Measurements from ENCODE around the gene PRDX1. TPM values are rescaled to one million over a fixed set of nuclear protein-coding genes. Genes with fewer than 3 reads are reported as not detected.
"Not testable (repeated sequence)": the region's sequence is repeated elsewhere in the genome, so short reads cannot be mapped to it uniquely, and the experiment has no call there.

Gene PRDX1
- total RNA-seq, 6 experiments from 2014 or later: 315 to 672 (median 358) TPM

- Histone ChIP-seq H3K9me3 (no peaks in the 10 kb centered on the region), H3K4me1 (peaks cover 0 to 48% (median 24%) of the 10 kb centered on the region in 4 donors), H3K4me3 (no peak overlapping the region), H3K27me3 (no peaks in the 10 kb centered on the region), H3K27ac (no peak overlapping the region), H3K36me3 (peaks cover 0 to 74% (median 47%) of the 10 kb centered on the region in 4 donors)
- TF ChIP-seq CTCF (IDR thresholded peaks at IDR 0.05): no peak
- TF ChIP-seq POLR2A (IDR thresholded peaks at IDR 0.05): no peak
- intact Hi-C loops (cut with DNase I): no loop called here
- 52% methylated on average over 3 of the region's 3 CpGs for WGBS (ENCODE audit: insufficient coverage, low coverage, low lambda C conversion rate, missing lambda C conversion rate)
- DNase-seq: no peak
- ATAC-seq: no peak
Observed at GRCh38 chr1:45516036-45516435, 5.6 kb downstream of the PRDX1 start.

- not testable (repeated sequence) for H3K4me3 ChIP-seq, H3K27me3 ChIP-seq, H3K9me3 ChIP-seq, DNase-seq, H3K27ac ChIP-seq, ATAC-seq
- peaks cover 0 to 96% (median 59%) of the 10 kb centered on the region in 4 donors for H3K36me3 ChIP-seq
- intact Hi-C loops (cut with DNase I): loop anchor here in 1 of 2 donors (5.0 kb wide), 1 partner anchor 54 kb away; no protein-coding TSS in a partner anchor
- WGBS (ENCODE audit: insufficient coverage, low coverage, low lambda C conversion rate, missing lambda C conversion rate): 60% methylated on average over 7 of the region's 9 CpGs
- H3K4me1 ChIP-seq: peaks cover 0 to 49% (median 21%) of the 10 kb centered on the region in 4 donors
Observed at GRCh38 chr1:45513532-45514260, 8.0 kb downstream of the PRDX1 start.

GRCh38 chr1:45512641-45513054, 9.0 kb downstream of the PRDX1 start:
- Histone ChIP-seq H3K27me3 (no peaks in the 10 kb centered on the region), H3K4me3 (no peak overlapping the region), H3K4me1 (peaks cover 0 to 40% (median 15%) of the 10 kb centered on the region in 4 donors), H3K27ac (no peak overlapping the region), H3K9me3 (no peaks in the 10 kb centered on the region), H3K36me3 (peaks cover 0 to 89% (median 57%) of the 10 kb centered on the region in 4 donors)
- peak in 2 of 3 donors; percentile 51 to 69 for DNase-seq
- intact Hi-C loops (cut with DNase I): loop anchor here in 1 of 2 donors (5.0 kb wide), 1 partner anchor 55 kb away; no protein-coding TSS in a partner anchor
- no peak for TF ChIP-seq POLR2A (IDR thresholded peaks at IDR 0.05)
- TF ChIP-seq CTCF (IDR thresholded peaks at IDR 0.05): peak; percentile 72 to 84 (median 77)
- WGBS (ENCODE audit: insufficient coverage, low coverage, low lambda C conversion rate, missing lambda C conversion rate): 100% methylated on average over 1 of the region's 1 CpG
- peak; percentile 68 to 85 (median 80) for ATAC-seq

DNA sequence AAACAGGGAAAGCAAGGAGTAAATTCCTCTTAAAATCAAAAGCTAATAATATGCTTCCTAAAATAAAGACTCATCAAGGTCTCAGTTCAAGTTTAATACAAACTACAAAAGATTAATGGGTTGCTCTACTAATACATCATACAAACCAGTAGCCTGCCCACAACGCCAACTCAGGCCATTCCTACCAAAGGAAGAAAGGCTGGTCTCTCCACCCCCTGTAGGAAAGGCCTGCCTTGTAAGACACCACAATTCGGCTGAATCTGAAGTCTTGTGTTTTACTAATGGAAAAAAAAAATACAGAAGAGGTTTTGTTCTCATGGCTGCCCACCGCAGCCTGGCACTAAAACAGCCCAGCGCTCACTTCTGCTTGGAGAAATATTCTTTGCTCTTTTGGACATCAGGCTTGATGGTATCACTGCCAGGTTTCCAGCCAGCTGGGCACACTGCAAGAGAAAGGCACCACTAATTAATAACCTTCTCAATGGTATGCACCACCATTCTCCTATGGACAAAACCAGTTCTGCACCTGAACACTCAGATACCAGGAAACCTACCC, 10.6 kb downstream of the PRDX1 start:
- TF ChIP-seq POLR2A (IDR thresholded peaks at IDR 0.05) (no peak), CTCF (IDR thresholded peaks at IDR 0.05) (no peak)
- DNase-seq (no peak), ATAC-seq (no peak)
- Histone ChIP-seq H3K27ac (no peak overlapping the region), H3K27me3 (no peaks in the 10 kb centered on the region), H3K36me3 (peaks cover 0 to 74% (median 48%) of the 10 kb centered on the region in 4 donors), H3K4me3 (no peak overlapping the region), H3K9me3 (no peaks in the 10 kb centered on the region), H3K4me1 (peaks cover 0 to 26% (median 7%) of the 10 kb centered on the region in 4 donors)
- intact Hi-C loops (cut with DNase I): loop anchor here in 1 of 2 donors (5.0 kb wide), 1 partner anchor 56 kb away; no protein-coding TSS in a partner anchor
- WGBS (ENCODE audit: insufficient coverage, low coverage, low lambda C conversion rate, missing lambda C conversion rate): 69% methylated on average over 3 of the region's 4 CpGs

Measured in right lobe of liver (tissue), 6 donors.